HG03108 (cell line): ENCODE measurements around the gene EIF5B.

Source experiments
- ATAC-seq: cut with Tn5 transposase; IDR thresholded peaks from one replicate; pipeline ENCODE4 v1.9.1; 2021; ENCODE audit warnings: moderate library complexity; ENCODE audit not compliant: unreplicated experiment

Gene EIF5B

GRCh38 chr2:99404797-99405669, 67.8 kb downstream of the EIF5B start:
- ATAC-seq, result no peak

GRCh38 chr2:99406137-99406536, 68.9 kb downstream of the EIF5B start:
- ATAC-seq, result no peak

- ATAC-seq, result no peak
Measured at GRCh38 chr2:99410276-99410675, 73.1 kb downstream of the EIF5B start.

GRCh38 chr2:99414566-99414965, 77.4 kb downstream of the EIF5B start:
- no peak for ATAC-seq

GRCh38 chr2:99417396-99417795, 80.2 kb downstream of the EIF5B start:
- no peak for ATAC-seq

- ATAC-seq, result no peak
Measured at GRCh38 chr2:99420031-99420430, 82.8 kb downstream of the EIF5B start.

- no peak for ATAC-seq
Measured at GRCh38 chr2:99420751-99421299, 83.6 kb downstream of the EIF5B start.

- no peak for ATAC-seq
Measured at GRCh38 chr2:99421469-99421868, 84.3 kb downstream of the EIF5B start.

- ATAC-seq, result no peak
Measured at GRCh38 chr2:99422599-99422998, 85.4 kb downstream of the EIF5B start.

- ATAC-seq, result no peak
Measured at GRCh38 chr2:99424371-99424770, 87.2 kb downstream of the EIF5B start.

- no peak for ATAC-seq
Measured at GRCh38 chr2:99425022-99425421, 87.8 kb downstream of the EIF5B start.

GRCh38 chr2:99430614-99431291, 93.6 kb downstream of the EIF5B start:
- ATAC-seq, result no peak

- ATAC-seq, result no peak
Measured at GRCh38 chr2:99431587-99432275, 94.5 kb downstream of the EIF5B start.

- no peak for ATAC-seq
Measured at GRCh38 chr2:99433340-99433739, 96.2 kb downstream of the EIF5B start.

GRCh38 chr2:99436874-99437273, 99.7 kb downstream of the EIF5B start:
- ATAC-seq, result no peak

GRCh38 chr2:99439971-99440505, 102.8 kb downstream of the EIF5B start:
- ATAC-seq, result no peak

GRCh38 chr2:99442837-99443236, 105.6 kb downstream of the EIF5B start:
- ATAC-seq, result no peak

- no peak for ATAC-seq
Measured at GRCh38 chr2:99444222-99444621, 107.0 kb downstream of the EIF5B start.

- no peak for ATAC-seq
Measured at GRCh38 chr2:99445065-99445464, 107.9 kb downstream of the EIF5B start.

- ATAC-seq, result no peak
Measured at GRCh38 chr2:99448556-99448955, 111.4 kb downstream of the EIF5B start.

GRCh38 chr2:99450199-99450598, 113.0 kb downstream of the EIF5B start:
- ATAC-seq, result no peak
